ENCODE data around the gene NPC1L1. TPM values are rescaled to one million over a fixed set of nuclear protein-coding genes. Genes with fewer than 3 reads are reported as not detected.
A peak's percentile ranks its signal among the peaks of the same experiment; 100 is the strongest.

The NPC1L1 gene
- total and polyA plus RNA-seq, 10 of the 15 experiments (the other 5 are each of a cell fraction or from before 2014, with no cell fraction given), result 0.01 to 0.90 TPM; not detected in 8

DNA sequence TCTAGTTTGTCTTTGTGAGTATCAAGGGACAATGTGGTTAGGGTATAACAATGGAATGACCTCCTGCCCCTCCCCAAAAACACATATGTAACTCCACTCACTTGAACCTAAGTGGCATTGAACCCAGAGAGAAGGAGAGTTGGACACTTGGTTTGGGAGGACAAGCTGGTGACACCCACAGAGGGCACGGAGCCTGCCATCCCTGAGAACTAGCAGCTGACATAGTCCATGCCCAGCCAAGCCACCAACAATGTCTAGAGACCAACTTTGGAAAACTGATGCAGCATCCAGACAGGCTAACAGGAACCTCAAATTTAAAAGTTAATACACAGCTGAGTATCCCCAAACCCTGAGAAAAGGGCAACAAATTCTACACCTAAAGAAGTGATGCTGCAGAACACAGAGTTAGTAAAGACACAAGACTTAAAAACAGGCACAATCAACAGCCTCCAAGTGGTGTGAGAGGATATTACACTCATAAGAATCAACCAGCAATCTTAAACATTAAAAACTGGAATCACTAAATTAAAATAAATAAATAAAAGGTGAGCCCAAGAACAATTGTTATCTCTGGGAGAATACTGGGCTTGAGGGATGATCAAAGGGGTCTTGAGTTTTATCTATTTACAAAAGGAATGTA is 77.8 kb downstream of the NPC1L1 start:
- ATAC-seq (no peak), DNase-seq (ENCODE audit: low read depth, low spot score) (no peak), FAIRE-seq (no peak)
- H3K79me2 ChIP-seq (ENCODE audit: control insufficient read depth, insufficient read depth, low read length), result peaks cover 43% of the 10 kb centered on the region
- no TSS peak for BruUV-seq (replicated peaks)
- H3K4me3 ChIP-seq, result no peak overlapping the region
- WGBS (ENCODE audit: insufficient coverage, insufficient replicate concordance, low lambda C conversion rate, missing lambda C conversion rate), result 100% methylated on average over 1 of the region's 1 CpG
- ChIA-PET POLR2A (no interaction called here), RAD21 (ENCODE audit: unreplicated experiment) (interaction anchor here (0.9 to 1.4 kb wide), 3 partner anchors 10 to 205 kb away, joined by 3 read pairs; no protein-coding TSS in a partner anchor), CTCF (interaction anchor here (0.7 to 2.5 kb wide), 6 partner anchors 9 to 218 kb away, joined by 3 to 10 read pairs (median 3); no protein-coding TSS in a partner anchor), SMC1A (ENCODE audit: uncharacterized antibody, unreplicated experiment) (interaction anchor here (1.9 to 4.0 kb wide), 4 partner anchors 10 to 205 kb away, joined by 6 to 26 read pairs (median 9); no protein-coding TSS in a partner anchor)
- no peak overlapping the region for H3K4me2 ChIP-seq (ENCODE audit: control insufficient read depth, insufficient read depth)
- H4K20me1 ChIP-seq (ENCODE audit: control insufficient read depth, insufficient read depth), result no peaks in the 10 kb centered on the region
- H2AFZ ChIP-seq (ENCODE audit: control insufficient read depth, low read depth, low read length), result no peak overlapping the region
- H3K4me1 ChIP-seq (ENCODE audit: control insufficient read depth, insufficient read depth, low read length), result peaks cover 22% of the 10 kb centered on the region
- no peak overlapping the region for H3K27ac ChIP-seq (ENCODE audit: control insufficient read depth, insufficient read depth)
- H3K27me3 ChIP-seq (replicated peaks in 1 of 2; ENCODE audit: control insufficient read depth in 2 of 2, insufficient read depth in 2 of 2, low read length in 1 of 2), result no peaks in the 10 kb centered on the region
- H3K36me3 ChIP-seq (ENCODE audit: control insufficient read depth in 2 of 2, insufficient read depth in 2 of 2, low read length in 1 of 2), result peaks cover 2 to 15% of the 10 kb centered on the region in 2 experiments; a peak in 3 of 4 replicates
- H3K9ac ChIP-seq (ENCODE audit: control insufficient read depth, insufficient read depth, low read length), result no peak overlapping the region
- intact Hi-C loops (cut with micrococcal nuclease; ENCODE audit: unreplicated experiment) (no loop called here), in situ Hi-C loops (cut with MboI) (no loop called here)
- H3K9me3 ChIP-seq (replicated peaks; ENCODE audit: control insufficient read depth, insufficient read depth, low read length), result no peaks in the 10 kb centered on the region; the same call in 2 of the 3 replicates
- TF ChIP-seq YY1 (IDR thresholded peaks at IDR 0.05; ENCODE audit: low read depth, low read length) (no peak), ZNF24 (IDR thresholded peaks at IDR 0.05) (no peak), EED (IDR thresholded peaks at IDR 0.05; ENCODE audit: low read depth) (no peak), RAD21 (IDR thresholded peaks at IDR 0.05; ENCODE audit: insufficient read depth, low read depth, low read length) (peak; percentile 47)
- TF ChIP-seq, protein P1, sequence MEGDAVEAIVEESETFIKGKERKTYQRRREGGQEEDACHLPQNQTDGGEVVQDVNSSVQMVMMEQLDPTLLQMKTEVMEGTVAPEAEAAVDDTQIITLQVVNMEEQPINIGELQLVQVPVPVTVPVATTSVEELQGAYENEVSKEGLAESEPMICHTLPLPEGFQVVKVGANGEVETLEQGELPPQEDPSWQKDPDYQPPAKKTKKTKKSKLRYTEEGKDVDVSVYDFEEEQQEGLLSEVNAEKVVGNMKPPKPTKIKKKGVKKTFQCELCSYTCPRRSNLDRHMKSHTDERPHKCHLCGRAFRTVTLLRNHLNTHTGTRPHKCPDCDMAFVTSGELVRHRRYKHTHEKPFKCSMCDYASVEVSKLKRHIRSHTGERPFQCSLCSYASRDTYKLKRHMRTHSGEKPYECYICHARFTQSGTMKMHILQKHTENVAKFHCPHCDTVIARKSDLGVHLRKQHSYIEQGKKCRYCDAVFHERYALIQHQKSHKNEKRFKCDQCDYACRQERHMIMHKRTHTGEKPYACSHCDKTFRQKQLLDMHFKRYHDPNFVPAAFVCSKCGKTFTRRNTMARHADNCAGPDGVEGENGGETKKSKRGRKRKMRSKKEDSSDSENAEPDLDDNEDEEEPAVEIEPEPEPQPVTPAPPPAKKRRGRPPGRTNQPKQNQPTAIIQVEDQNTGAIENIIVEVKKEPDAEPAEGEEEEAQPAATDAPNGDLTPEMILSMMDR (IDR thresholded peaks at IDR 0.05 in 2 of 3, conservative IDR thresholded peaks at IDR 0.05 in 1 of 3; ENCODE audit: control insufficient read depth in 2 of 3, extremely low read depth in 1 of 3, insufficient read depth in 1 of 3, low read depth in 3 of 3, low read length in 3 of 3), result peak; percentile 26 to 38 (median 36); a peak in 4 of 6 replicates

Small RNA genes within 50 kb of the gene (small RNA-seq; reads per million reads assigned to genes)
- gene RNU6-1097P, result not detected

Other genes with a start within 250 kb of the NPC1L1 start
- 0.16 and 0.17 TPM in 2 replicates for gene CAMK2B, start 215.7 kb downstream of the NPC1L1 start, total RNA-seq (2014; rRNA removed)
- not detected in 2 replicates for gene CAMK2B, start 215.7 kb downstream of the NPC1L1 start, total RNA-seq (2014; rRNA removed; fragmentation: Illumina TruSeq; extraction: Trizol)
- gene CAMK2B, start 215.7 kb downstream of the NPC1L1 start, total RNA-seq (2021), result 0.23 and 0.24 TPM in 2 replicates
- 0.06 and 0.11 TPM in 2 replicates for gene CAMK2B, start 215.7 kb downstream of the NPC1L1 start, polyA plus RNA-seq (2011; rRNA removed)
- 0.06 TPM in 1 of 2 replicates, not detected in the other for gene CAMK2B, start 215.7 kb downstream of the NPC1L1 start, polyA plus RNA-seq (2014; fragmentation: Illumina TruSeq; extraction: Trizol)
- gene CAMK2B, start 215.7 kb downstream of the NPC1L1 start, polyA plus RNA-seq (2014; fragmentation: Nextera tagmentation; extraction: Ambion mirVana), result not detected
- 0.06 and 0.22 TPM in 2 replicates for gene CAMK2B, start 215.7 kb downstream of the NPC1L1 start, polyA plus RNA-seq (2014; rRNA removed)
- not detected for gene CAMK2B, start 215.7 kb downstream of the NPC1L1 start, polyA plus RNA-seq (2016; fragmentation: Nextera tagmentation; extraction: Ambion mirVana)
- gene NUDCD3, start 50.7 kb downstream of the NPC1L1 start, total RNA-seq (2014; rRNA removed), result 41.1 and 53.0 TPM in 2 replicates
- gene NUDCD3, start 50.7 kb downstream of the NPC1L1 start, total RNA-seq (2014; rRNA removed; fragmentation: Illumina TruSeq; extraction: Trizol), result 29.1 and 35.4 TPM in 2 replicates
- 89.8 and 92.3 TPM in 2 replicates for gene NUDCD3, start 50.7 kb downstream of the NPC1L1 start, total RNA-seq (2021)
- gene NUDCD3, start 50.7 kb downstream of the NPC1L1 start, polyA plus RNA-seq (2011; rRNA removed), result 46.6 and 54.4 TPM in 2 replicates
- gene NUDCD3, start 50.7 kb downstream of the NPC1L1 start, polyA plus RNA-seq (2014; fragmentation: Illumina TruSeq; extraction: Trizol), result 42.9 and 49.8 TPM in 2 replicates
- gene NUDCD3, start 50.7 kb downstream of the NPC1L1 start, polyA plus RNA-seq (2014; fragmentation: Nextera tagmentation; extraction: Ambion mirVana), result 10 to 100 TPM; 25.0 to 30.7 TPM
- gene NUDCD3, start 50.7 kb downstream of the NPC1L1 start, polyA plus RNA-seq (2014; rRNA removed), result 43.1 and 47.0 TPM in 2 replicates
- 10 to 100 TPM; 75.2 to 77.4 TPM for gene NUDCD3, start 50.7 kb downstream of the NPC1L1 start, polyA plus RNA-seq (2016; fragmentation: Nextera tagmentation; extraction: Ambion mirVana)
- gene DDX56, start 32.6 kb upstream of the NPC1L1 start, total RNA-seq (2014; rRNA removed), result 93.2 and 97.4 TPM in 2 replicates
- gene DDX56, start 32.6 kb upstream of the NPC1L1 start, total RNA-seq (2014; rRNA removed; fragmentation: Illumina TruSeq; extraction: Trizol), result 51.5 and 52.1 TPM in 2 replicates
- gene DDX56, start 32.6 kb upstream of the NPC1L1 start, total RNA-seq (2021), result 86.3 and 92.4 TPM in 2 replicates
- 56.0 and 82.9 TPM in 2 replicates for gene DDX56, start 32.6 kb upstream of the NPC1L1 start, polyA plus RNA-seq (2011; rRNA removed)
- 39.1 and 78.1 TPM in 2 replicates for gene DDX56, start 32.6 kb upstream of the NPC1L1 start, polyA plus RNA-seq (2014; fragmentation: Illumina TruSeq; extraction: Trizol)
- 10 to 100 TPM; 19.8 to 48.3 TPM for gene DDX56, start 32.6 kb upstream of the NPC1L1 start, polyA plus RNA-seq (2014; fragmentation: Nextera tagmentation; extraction: Ambion mirVana)
- 79.6 and 93.8 TPM in 2 replicates for gene DDX56, start 32.6 kb upstream of the NPC1L1 start, polyA plus RNA-seq (2014; rRNA removed)
- 100 to 1,000 TPM; 127 to 136 TPM for gene DDX56, start 32.6 kb upstream of the NPC1L1 start, polyA plus RNA-seq (2016; fragmentation: Nextera tagmentation; extraction: Ambion mirVana)
- 71.3 and 75.3 TPM in 2 replicates for gene TMED4, start 40.9 kb upstream of the NPC1L1 start, total RNA-seq (2014; rRNA removed)
- gene TMED4, start 40.9 kb upstream of the NPC1L1 start, total RNA-seq (2014; rRNA removed; fragmentation: Illumina TruSeq; extraction: Trizol), result 39.1 and 41.4 TPM in 2 replicates
- gene TMED4, start 40.9 kb upstream of the NPC1L1 start, total RNA-seq (2021), result 41.6 and 48.1 TPM in 2 replicates
- gene TMED4, start 40.9 kb upstream of the NPC1L1 start, polyA plus RNA-seq (2011; rRNA removed), result 67.1 and 69.8 TPM in 2 replicates
- gene TMED4, start 40.9 kb upstream of the NPC1L1 start, polyA plus RNA-seq (2014; fragmentation: Illumina TruSeq; extraction: Trizol), result 37.3 and 38.9 TPM in 2 replicates
- 10 to 100 TPM; 20.8 to 21.0 TPM for gene TMED4, start 40.9 kb upstream of the NPC1L1 start, polyA plus RNA-seq (2014; fragmentation: Nextera tagmentation; extraction: Ambion mirVana)
- 48.1 and 53.9 TPM in 2 replicates for gene TMED4, start 40.9 kb upstream of the NPC1L1 start, polyA plus RNA-seq (2014; rRNA removed)
- 10 to 100 TPM; 55.6 to 57.4 TPM for gene TMED4, start 40.9 kb upstream of the NPC1L1 start, polyA plus RNA-seq (2016; fragmentation: Nextera tagmentation; extraction: Ambion mirVana)
- 60.6 and 63.5 TPM in 2 replicates for gene OGDH, start 65.3 kb upstream of the NPC1L1 start, total RNA-seq (2014; rRNA removed)
- gene OGDH, start 65.3 kb upstream of the NPC1L1 start, total RNA-seq (2014; rRNA removed; fragmentation: Illumina TruSeq; extraction: Trizol), result 20.5 and 23.1 TPM in 2 replicates
- gene OGDH, start 65.3 kb upstream of the NPC1L1 start, total RNA-seq (2021), result 103 and 104 TPM in 2 replicates
- 16.7 and 33.8 TPM in 2 replicates for gene OGDH, start 65.3 kb upstream of the NPC1L1 start, polyA plus RNA-seq (2011; rRNA removed)
- 39.9 and 56.7 TPM in 2 replicates for gene OGDH, start 65.3 kb upstream of the NPC1L1 start, polyA plus RNA-seq (2014; fragmentation: Illumina TruSeq; extraction: Trizol)
- 1 to 10 TPM; 4.1 to 4.2 TPM for gene OGDH, start 65.3 kb upstream of the NPC1L1 start, polyA plus RNA-seq (2014; fragmentation: Nextera tagmentation; extraction: Ambion mirVana)
- 44.7 and 49.1 TPM in 2 replicates for gene OGDH, start 65.3 kb upstream of the NPC1L1 start, polyA plus RNA-seq (2014; rRNA removed)
- 10 to 100 TPM; 52.0 to 53.2 TPM for gene OGDH, start 65.3 kb upstream of the NPC1L1 start, polyA plus RNA-seq (2016; fragmentation: Nextera tagmentation; extraction: Ambion mirVana)
- gene ZMIZ2, start 207.5 kb upstream of the NPC1L1 start, total RNA-seq (2014; rRNA removed), result 22.4 and 23.9 TPM in 2 replicates
- 12.6 and 13.4 TPM in 2 replicates for gene ZMIZ2, start 207.5 kb upstream of the NPC1L1 start, total RNA-seq (2014; rRNA removed; fragmentation: Illumina TruSeq; extraction: Trizol)
- 127 and 158 TPM in 2 replicates for gene ZMIZ2, start 207.5 kb upstream of the NPC1L1 start, total RNA-seq (2021)
- gene ZMIZ2, start 207.5 kb upstream of the NPC1L1 start, polyA plus RNA-seq (2011; rRNA removed), result 9.9 and 20.5 TPM in 2 replicates
- gene ZMIZ2, start 207.5 kb upstream of the NPC1L1 start, polyA plus RNA-seq (2014; fragmentation: Illumina TruSeq; extraction: Trizol), result 20.0 and 47.0 TPM in 2 replicates
- gene ZMIZ2, start 207.5 kb upstream of the NPC1L1 start, polyA plus RNA-seq (2014; fragmentation: Nextera tagmentation; extraction: Ambion mirVana), result 1 to 10 TPM in 1 of 2 experiments, under 1 TPM in 1; 0.71 to 1.5 TPM
- gene ZMIZ2, start 207.5 kb upstream of the NPC1L1 start, polyA plus RNA-seq (2014; rRNA removed), result 68.1 and 79.0 TPM in 2 replicates
- gene ZMIZ2, start 207.5 kb upstream of the NPC1L1 start, polyA plus RNA-seq (2016; fragmentation: Nextera tagmentation; extraction: Ambion mirVana), result 1 to 10 TPM; 6.8 to 7.5 TPM